ENCODE data around the gene MX2.
"Not testable (repeated sequence)": the region's sequence is repeated elsewhere in the genome, so short reads cannot be mapped to it uniquely, and the experiment has no call there.

Gene MX2

DNA sequence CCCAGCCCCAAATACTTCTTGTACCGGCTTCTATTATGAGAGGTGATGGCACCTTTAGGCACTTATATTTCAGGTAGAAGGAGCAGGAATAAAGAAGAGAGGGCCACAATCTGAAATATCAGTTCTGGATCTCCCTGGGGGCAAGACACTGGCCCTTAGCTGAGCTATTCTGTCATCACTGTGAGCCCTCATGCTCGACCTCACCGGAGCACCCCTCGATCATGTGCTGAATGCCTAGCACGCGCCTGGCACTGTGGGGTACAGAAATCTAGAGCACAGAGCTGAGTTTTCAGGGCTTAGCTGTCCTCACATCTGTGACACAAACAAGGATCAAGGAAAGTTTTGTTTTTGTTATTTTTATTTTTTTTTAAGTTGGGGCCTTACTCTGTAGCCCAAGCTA, 56.6 kb downstream of the MX2 start:
- no peak for DNase-seq (ENCODE audit: low spot score)

DNA sequence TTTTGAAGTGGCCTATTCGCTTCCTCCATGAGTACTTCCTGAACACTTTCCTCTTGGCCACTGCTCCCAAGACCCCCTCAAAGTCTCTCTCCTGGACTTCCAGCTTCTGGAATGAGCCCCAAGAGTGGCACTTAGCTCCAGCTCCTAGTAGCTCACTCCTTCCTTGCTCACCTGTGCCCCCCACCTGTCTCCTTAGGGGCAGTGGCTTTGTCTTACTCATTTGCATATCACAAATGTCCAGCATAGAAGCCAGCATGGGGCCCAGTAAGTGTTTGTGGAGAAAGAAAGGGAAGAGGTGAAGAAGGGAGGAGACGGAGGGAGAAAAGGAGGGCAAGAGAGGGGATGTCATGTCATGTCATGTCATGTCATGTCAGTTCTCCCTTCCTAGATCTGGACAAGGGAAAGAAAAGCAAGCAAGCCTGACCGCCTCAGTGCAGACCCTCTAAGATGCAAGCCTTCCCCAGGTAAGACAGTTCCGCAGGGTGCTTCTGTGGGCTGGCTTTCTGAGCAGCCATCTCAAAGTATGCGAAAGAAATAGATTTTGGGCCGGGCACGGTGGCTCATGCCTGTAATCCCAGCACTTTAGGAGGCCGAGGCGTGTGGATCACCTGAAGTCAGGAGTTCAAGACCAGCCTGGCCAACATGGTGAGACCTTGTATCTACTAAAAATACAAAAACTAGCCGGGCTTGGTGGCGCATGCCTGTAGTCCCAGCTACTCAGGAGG, 57.3 kb downstream of the MX2 start:
- DNase-seq (ENCODE audit: low spot score), result no peak

DNA sequence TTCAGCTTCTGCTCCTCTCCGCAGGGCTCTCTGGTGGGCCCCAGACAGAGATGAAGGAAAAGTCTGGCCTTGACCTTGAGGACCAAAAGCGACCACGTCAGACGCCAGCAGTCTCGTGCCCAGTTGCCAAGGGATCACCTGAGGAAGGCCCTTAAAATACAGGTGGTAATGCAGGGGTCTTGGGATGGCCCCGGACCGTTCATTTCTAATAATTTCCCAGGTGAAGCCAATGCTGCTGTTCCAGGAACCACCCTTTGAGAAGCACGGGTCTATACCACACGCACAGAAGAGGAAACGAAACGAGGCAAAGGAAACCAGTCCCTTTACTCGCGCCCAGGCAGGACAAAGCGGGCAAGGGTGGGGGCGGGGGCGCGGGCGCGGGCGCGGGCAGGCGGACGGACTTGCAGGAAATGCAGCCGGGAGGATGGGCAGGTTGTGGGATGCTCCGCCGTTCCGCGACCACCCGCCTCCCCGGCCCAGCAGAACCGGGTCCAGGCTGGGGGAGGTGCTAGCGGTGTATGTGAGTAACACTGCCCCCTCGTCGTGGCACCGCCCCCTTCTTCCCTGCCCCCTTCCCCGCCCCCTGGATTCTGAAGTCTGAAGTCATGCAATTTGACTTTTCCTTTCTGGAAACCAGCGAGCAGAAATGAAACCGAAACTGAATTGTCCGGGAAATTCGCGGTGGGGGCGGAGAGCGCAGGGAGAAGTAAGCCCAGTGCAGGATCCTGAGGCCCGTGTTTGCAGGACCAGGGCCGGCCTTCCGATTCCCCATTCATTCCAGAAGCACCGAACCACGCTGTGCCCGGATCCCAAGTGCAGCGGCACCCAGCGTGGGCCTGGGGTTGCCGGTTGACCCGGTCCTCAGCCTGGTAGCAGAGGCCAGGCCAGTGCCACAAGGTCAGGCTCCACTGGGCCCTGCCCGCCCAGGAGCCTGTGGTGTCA, 58.4 kb downstream of the MX2 start:
- DNase-seq (ENCODE audit: low spot score), result peak; percentile 91

DNA sequence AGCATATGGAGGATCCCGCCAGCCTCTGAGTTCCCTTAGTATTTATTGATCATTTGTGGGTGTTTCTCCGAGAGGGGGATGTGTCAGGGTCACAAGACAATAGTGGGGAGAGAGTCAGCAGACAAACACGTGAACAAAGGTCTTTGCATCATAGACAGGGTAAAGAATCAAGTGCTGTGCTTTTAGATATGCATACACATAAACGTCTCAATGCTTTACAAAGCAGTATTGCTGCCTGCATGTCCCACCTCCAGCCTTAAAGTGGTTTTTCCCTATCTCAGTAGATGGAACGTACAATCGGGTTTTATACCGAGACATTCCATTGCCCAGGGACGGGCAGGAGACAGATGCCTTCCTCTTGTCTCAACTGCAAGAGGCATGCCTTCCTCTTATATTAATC, 59.2 kb downstream of the MX2 start:
- not testable (repeated sequence) for DNase-seq (ENCODE audit: low spot score)

DNA sequence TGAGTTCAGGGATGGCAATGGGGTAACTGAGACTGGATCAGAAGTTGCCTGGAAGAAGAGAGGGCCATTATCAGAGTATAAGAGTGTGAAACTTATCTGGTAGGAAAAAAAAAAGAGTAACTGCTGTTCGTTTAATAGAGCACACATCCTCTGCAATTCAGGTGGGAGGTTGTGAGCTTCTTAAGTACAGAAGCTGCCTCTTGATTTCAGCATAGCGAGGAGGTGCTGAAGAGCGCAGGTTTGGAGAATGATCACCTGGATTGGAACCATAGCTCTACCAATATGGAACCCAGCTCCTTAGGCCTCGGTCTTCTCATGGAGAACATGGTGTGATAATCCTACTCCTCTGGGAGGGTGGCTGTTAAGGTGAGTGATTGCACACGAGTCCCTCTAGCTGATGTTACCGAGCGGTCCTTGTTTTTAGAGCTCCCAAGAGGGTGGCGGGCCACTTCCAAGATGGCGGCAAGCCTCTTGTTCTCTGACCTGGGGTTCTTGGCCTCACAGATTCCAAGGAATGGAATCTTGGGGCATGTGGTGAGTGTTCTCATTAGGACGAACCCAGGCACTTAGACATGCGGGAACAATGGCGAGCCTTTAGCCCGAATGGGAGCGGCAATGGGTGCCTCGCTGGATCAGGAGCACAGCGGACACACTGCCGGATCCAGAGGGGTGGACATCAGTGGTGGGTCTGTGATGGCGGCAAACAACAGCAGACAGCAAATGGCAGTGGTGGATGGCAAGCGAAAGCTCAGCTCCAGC, 60.9 kb downstream of the MX2 start:
- DNase-seq (ENCODE audit: low spot score), result no peak

DNA sequence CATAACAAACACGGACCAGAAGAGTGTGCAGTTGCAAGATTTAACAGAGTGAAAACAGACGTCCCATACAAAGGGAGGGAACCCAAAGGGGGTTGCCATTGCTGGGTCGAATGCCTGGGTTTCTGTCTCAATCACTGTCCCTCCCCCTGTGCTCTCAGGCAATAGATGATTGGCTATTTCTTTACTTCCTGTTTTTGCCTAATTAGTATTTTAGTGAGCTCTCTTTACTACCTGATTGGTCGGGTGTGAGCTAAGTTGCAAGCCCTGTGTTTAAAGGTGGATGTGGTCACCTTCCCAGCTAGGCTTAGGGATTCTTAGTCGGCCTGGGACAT, 61.4 kb downstream of the MX2 start:
- DNase-seq (ENCODE audit: low spot score), result not testable (repeated sequence)

DNA sequence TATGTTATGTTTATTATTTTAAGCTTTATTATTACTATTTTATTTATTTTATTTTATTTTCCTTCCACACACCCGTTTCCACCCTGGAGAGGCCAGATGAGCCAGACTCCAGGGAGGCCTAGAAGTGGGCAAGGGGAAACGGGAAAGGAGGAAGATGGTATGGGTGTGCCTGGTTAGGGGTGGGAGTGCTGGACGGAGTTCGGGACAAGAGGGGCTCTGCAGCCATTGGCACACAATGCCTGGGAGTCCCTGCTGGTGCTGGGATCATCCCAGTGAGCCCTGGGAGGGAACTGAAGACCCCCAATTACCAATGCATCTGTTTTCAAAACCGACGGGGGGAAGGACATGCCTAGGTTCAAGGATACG, 63.7 kb downstream of the MX2 start:
- no peak for DNase-seq (ENCODE audit: low spot score)

DNA sequence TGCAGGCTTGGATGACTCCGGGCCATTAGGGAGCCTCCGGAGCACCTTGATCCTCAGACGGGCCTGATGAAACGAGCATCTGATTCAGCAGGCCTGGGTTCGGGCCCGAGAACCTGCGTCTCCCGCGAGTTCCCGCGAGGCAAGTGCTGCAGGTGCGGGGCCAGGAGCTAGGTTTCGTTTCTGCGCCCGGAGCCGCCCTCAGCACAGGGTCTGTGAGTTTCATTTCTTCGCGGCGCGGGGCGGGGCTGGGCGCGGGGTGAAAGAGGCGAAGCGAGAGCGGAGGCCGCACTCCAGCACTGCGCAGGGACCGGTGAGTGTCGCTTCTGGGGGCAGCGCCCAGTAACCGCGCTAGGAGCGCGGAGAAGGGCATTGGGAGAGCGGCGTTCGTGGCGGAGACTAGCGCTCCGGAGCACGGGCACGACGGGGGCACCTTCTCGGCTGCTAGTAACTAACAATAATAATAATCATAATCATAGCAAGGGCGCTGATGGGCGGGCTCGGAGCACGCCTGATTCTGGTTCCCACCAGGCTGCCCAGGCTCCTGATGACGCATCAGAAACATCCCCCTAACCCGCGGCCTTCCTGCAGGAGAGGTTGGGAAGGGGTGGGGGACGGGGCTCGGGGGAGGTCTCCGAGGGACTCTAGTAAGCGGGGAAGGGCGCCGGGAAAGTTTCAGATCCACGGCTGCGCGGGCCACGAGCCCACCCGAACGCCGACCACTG, 64.3 kb downstream of the MX2 start, which contains the start of gene MX1:
Gene MX1 (plus strand): TSS at position 286 of the 722 bp plus-strand sequence. CDS start 5,832 bp downstream, outside the sequence.
- peak; percentile 68 for DNase-seq (ENCODE audit: low spot score)

DNA sequence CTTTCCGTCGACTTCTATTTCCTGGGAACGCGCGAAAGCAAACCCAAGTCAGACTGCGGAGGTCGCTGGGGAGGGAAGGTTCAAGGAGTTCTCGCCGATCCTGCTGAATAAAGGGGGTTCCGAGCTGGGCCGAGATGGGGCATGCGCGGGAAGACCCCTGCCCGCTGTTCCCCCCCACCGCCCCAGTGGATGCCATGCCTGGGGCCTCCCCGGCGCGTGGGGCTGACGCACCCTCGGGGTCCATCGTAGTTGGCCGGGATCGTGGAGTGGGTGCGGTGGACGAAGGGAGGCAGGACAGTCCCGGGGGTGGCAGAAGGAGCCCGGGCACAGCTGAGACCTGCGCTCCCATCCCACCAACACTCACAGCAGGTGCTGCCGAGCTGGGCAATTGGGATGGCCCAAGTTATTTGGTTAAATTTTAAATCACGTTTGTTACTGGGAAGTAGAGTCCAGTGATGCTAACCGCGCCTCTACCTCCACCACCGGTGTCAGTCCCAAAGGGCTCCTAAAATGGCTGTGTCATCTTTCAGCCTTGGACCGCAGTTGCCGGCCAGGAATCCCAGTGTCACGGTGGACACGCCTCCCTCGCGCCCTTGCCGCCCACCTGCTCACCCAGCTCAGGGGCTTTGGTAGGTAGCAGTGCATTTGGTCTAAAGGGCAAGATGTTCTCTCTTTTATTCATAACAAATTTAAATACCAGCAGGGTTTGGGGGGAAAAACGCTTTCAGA, 65.0 kb downstream of the MX2 start:
- DNase-seq (ENCODE audit: low spot score), result peak; percentile 27

DNA sequence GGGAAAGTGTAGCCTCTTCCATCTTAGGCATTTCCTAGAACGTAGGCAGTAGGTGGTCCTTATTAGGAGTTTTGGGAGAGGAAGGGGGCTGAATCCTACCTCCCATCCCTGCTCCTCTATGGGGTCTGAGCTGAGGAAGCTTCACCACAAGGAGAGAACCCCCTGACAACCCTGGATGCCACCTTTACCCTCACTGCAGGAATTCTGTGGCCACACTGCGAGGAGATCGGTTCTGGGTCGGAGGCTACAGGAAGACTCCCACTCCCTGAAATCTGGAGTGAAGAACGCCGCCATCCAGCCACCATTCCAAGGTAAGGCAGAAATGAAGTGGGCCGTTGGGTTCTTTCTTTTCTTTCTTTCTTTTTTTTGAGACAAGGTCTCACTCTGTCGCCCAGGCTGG, 65.7 kb downstream of the MX2 start:
- no peak for DNase-seq (ENCODE audit: low spot score)

DNA sequence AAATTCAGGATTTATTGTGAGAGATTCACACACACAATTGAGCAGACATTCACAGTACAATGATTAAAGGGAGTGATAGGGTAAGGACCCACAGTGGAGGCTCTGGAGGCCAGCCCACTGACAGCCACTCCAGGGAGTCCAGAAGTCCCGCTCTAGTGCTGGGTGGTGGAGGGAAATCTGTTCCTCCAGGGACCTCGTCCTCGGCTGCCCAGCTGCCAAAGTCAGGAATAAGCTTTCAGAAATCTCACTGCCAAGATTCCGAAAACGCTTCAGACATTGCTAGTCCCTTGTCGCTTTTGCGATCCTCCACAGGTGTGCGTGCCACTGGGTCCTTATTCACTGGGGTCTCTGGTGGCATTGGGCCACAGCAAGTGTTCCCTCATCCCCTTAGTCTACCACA, 66.5 kb downstream of the MX2 start:
- no peak for DNase-seq (ENCODE audit: low spot score)

DNA sequence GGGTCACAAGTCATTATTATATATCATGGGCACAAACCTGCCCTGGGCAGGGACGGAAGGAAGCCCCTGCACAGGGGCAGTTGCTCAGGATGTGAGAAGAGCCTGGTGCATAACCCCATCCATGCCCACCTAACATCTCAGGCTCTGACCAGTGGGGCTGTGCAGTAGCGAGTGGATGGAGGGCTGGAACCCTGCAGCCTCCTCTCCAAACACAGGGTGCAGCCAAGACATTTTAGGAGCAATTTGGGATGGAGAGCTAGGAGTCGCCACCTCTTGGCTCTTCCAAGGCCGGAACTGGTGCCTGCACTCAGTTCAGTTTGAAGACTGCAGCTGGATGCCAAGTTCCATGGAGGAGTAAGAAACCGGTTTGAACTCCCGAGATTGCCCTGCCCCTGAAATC, 67.0 kb downstream of the MX2 start:
- no peak for DNase-seq (ENCODE audit: low spot score)

DNA sequence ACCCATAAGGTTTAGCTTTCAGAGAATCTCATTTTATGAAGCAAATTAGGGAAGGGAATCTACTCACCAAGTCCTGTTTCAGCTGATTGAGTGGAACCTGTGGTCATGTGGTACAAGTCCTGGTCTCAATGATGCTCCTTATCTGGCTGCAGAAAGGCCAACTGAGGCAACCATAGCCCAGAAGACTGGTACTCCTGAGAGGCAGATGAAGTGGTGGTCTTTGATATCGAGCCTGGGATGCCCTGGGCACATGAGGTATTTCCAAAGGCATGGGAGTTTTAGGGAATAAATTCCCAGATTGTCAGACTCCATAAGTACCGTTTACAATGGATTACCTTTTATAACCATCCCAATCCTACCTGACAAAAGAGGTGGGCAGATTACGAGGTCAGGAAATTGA, 67.5 kb downstream of the MX2 start:
- no peak for DNase-seq (ENCODE audit: low spot score)

DNA sequence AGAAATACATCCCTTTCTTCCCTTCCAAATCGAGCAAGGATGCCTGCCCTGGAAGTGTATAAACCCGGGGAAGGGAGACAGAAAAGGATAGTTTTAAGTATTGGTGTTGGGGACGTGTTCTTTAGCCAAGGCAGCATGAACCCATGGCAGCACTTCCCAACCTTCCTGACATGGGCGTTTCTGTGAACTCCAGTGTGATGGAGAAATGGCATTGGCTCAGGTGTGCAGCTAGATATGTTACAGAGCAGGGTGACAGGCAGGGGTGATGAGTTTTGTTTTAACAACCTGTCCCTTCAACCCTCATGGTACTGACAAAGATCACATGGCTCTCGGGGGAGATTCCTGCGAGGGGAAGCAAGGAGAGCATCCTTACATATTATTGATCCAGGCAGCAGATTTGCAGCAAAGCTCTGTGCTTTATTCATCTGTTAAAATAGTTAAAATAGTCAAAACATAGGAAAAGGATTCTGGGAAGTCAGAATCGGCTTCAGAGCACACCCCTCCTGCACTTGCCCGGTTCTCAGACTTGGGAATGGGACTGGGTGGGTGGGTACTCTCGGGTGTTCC, 68.2 kb downstream of the MX2 start:
- no peak for DNase-seq (ENCODE audit: low spot score)

DNA sequence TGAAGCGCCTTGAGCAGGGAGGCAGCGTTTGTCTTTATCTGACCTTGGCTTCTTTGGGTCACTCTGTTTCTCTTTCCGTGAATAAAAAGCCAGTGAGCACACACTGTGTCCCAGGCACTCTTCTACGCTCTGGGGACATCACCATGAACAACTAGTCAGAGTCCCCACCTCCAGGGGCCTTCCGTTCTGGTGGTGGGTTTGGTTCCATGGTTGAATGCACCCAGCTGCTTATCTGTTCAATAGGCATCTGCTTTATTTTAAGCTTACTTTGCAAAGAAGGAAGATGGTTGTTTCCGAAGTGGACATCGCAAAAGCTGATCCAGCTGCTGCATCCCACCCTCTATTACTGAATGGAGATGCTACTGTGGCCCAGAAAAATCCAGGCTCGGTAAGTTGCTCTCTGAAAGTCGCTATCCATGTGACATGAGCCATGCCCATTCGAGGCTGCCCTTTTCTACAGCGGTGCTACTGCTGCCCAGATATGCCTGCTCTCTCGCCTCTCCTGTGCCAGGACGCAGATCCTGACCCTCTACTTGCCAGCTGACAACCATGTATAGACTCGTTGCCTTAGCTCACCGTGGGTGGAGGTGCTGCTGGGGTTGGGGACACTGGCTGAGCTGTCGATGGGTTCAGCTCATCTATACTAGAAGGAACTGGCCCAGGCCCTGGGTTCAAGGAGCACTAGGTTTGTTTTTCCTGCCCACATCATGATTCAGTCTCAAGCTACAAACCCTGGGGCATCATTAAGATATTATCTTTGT, 70.1 kb downstream of the MX2 start:
- no peak for DNase-seq (ENCODE audit: low spot score)

DNA sequence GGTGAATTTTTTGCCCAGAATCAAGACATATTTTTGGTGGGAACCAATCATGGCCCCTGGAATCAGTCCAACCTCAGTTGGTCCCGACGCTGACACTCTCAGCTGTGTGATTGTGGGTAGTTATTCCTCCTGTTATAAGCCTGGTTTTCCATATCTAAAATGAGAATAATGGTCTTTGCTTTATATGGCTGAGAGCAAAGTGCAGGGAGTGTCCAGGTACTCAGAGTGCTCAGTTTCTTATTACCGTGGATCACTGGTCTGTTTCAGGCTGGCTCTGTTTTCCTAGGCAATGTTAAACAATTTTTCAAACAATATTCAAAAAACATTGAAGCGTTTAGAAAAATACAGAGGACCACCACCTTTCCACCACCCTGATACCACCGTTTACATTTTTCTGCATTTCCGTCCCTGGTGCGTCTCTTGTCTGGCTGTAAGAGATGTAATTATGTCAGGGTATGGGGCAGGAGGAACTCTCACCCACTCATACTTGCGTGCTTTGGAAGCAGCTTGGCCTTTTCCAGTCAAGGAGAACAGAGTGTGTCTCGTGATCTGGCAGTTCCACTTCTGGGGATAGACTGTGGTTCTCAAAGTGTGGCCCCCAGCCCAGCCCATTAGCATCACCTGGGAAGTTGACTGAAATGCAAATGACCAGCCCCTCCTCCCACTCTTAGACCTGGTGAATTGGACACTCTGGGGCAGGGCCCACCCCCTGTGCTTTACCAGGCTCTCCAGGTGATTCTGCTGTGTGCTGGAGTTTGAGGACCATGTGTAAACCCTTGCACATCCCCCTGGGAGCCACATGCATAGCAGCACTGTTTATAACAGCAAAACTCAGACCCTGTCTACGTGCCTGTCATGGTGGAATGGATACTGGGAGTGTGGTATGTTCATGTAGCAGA, 71.0 kb downstream of the MX2 start:
- no peak for DNase-seq (ENCODE audit: low spot score)

DNA sequence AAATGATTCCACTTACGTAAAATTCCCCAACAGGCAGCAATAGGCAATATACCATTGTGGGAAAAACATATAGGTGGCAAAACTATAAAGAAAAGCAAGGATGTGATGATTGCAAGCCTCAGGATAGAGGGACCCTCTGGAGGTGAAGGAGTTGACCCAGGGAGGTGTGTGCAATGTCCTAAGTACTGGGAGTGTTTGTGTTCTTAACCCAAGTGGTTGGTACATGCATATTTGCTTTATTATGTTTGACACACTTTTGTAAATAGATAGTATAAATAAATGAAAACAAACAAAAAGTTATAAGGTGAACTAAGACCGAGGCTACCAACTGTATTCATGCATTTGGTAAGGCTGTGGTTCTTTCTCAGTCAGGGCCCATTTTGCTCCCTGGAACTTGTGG, 71.7 kb downstream of the MX2 start:
- no peak for DNase-seq (ENCODE audit: low spot score)

DNA sequence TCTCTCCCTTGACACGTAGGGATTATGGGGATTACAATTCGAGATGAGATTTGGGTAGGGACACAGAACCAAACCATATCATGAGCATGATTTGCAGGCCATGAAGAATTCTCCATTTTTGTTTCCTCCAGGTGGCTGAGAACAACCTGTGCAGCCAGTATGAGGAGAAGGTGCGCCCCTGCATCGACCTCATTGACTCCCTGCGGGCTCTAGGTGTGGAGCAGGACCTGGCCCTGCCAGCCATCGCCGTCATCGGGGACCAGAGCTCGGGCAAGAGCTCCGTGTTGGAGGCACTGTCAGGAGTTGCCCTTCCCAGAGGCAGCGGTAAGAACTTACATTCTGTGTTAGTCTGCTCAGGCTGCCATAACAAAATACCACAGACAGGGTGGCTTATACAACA, 73.9 kb downstream of the MX2 start:
- no peak for DNase-seq (ENCODE audit: low spot score)

DNA sequence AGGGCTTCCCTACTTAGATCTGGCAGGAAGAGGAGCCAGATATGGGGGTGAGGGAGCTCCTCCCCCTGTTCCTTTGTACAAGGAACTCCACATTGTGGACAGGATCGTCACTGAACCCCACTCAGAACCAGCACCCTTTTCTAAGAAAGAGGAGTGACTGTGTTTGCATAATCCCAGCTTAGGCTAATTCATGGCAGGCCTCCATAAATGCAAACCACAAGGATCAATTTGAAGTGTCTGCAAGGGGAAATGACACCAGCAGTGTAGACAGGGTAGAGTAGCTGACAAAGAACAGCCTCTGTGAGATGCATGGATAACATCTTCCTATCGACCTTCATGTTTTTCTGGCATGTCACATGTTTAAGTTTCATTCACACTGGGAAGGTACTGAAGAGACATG, 75.9 kb downstream of the MX2 start:
- no peak for DNase-seq (ENCODE audit: low spot score)

Data from hepatic stellate cell (primary cell).